ENCODE data around the gene PCK2.

Gene PCK2

DNA sequence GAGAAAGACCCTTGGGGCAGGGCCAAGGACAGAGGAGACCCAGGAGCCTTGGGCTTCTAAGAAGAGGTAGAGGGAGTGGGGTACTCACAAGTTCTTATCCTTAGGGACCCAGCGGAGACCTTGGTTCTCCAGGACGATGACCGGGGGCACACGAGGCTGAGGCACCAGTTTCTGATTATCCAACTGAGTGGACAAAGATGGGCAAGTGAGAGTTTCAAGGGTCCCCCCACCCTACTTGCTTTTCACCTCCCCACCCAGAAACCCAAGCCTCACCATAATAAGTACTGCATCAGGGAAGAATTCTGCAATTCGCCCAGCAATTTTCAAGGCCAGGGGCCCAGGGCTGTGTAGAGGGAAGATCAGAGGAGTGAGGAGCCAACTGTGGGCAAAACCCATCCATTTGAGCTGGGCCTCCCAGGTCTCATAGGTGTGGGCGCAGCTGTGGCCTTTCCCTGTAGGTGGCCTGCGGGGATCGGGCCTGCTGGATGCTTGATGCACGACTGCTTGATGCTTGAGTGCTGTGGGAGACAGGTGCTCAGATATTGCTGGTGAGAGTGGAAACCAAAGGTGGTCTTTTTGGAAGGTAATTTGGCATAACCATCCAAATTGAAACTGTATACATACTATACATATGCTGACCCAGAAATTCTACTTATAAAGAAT is 45.3 kb downstream of the PCK2 start:
- peak in 1 of 2 donors; percentile 30 for DNase-seq

DNA sequence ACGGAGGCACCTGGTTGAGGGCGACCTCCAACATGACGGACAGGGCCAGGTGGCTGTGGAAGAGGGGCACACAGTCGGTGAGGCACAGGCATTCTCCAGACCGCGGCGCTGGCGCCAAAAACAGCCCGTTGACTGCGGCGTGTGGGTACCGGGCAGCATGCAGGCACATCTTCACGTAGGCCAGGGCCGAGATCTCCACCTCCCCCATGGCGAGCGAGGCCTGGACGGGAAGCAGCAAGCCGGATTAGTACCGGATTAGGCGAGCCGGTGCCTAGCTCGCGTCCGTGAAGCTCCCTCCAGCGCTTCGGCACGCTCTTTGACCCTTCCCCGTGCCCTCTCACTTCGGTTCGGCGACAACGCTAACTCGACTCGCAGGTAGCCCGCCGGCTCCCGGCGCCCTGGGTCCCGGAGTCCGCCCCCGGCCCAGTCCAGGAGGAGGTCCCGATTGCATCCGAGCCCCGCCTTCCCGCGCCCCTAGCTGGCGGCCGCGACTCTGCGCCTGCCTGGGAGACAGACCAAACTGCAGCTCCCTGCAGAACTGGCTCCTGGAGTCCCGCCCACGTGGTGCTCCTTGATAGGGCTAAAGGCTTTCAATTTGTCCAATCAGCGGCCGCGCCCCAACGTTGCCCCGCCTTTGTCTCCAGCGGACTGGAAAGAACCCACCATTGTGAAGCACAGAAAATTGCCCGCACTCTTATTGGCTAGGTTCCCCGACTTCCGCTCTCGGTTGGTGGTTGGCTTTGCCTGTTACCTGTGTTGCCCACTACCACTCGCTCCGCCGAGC is 47.2 kb downstream of the PCK2 start, which contains the start of gene EMC9:
Gene EMC9, minus strand, starts transcription at position 495 of the 784 bp plus-strand sequence. Its CDS starts 287 bp downstream, at position 208.
- peak; percentile 99 to 100 for DNase-seq

DNA sequence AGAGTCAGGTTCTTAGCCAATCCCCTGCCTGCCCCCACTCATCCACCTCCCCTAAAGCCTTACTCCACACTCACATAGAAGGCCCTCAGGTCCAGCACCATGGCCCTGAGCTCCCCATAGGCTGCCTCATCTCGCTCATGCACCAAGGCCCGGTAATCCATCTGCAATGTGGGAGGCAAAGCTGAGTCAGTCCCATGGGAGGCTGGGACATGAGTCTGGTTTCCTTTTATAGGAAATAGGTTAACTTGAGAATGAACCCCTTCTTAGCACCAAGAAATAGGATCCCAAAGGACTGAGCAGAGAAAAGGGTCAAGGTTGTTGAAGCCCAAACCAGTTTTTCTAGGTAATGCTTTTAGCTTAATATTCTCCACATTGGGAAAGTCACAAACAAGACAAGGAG is 49.4 kb downstream of the PCK2 start:
- no peak for DNase-seq

DNA sequence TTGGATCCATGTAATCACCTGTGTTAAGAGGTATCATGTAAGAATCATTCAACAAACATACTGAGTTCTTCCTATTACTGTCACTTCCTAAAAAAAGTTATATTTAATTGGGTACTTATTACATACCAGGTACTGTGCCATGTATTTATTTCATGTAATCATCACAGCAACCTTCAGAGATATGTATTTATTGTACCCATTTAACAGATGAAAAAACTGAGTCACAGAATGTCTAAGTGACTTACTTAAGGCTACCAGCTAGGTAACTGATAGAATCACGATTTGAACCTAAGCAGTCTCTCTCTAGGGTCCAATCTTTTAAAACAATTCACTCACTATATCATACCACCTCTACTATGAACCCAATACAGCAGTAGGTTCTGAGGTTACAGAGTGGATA is 50.3 kb downstream of the PCK2 start:
- DNase-seq, result no peak

- no peak for DNase-seq
Observed at GRCh38 chr14:24145219-24145618, 51.1 kb downstream of the PCK2 start.

GRCh38 chr14:24145690-24146452 is 51.8 kb downstream of the PCK2 start:
- DNase-seq, result no peak

- peak; percentile 91 to 92 for DNase-seq
Observed at GRCh38 chr14:24146453-24146977, 52.4 kb downstream of the PCK2 start, which contains the start of gene PSME2. TSS of gene PSME2 (minus strand) at chr14:24146610. CDS start at chr14:24146581, 29 bp downstream.

GRCh38 chr14:24146978-24147760 is 53.1 kb downstream of the PCK2 start, which contains the start of gene RNF31:
TSS of gene RNF31 (plus strand) at chr14:24147498. CDS start at chr14:24147699, 201 bp downstream.
- peak; percentile 97 to 98 for DNase-seq

GRCh38 chr14:24147761-24148428 is 53.8 kb downstream of the PCK2 start:
- DNase-seq, result no peak

DNA sequence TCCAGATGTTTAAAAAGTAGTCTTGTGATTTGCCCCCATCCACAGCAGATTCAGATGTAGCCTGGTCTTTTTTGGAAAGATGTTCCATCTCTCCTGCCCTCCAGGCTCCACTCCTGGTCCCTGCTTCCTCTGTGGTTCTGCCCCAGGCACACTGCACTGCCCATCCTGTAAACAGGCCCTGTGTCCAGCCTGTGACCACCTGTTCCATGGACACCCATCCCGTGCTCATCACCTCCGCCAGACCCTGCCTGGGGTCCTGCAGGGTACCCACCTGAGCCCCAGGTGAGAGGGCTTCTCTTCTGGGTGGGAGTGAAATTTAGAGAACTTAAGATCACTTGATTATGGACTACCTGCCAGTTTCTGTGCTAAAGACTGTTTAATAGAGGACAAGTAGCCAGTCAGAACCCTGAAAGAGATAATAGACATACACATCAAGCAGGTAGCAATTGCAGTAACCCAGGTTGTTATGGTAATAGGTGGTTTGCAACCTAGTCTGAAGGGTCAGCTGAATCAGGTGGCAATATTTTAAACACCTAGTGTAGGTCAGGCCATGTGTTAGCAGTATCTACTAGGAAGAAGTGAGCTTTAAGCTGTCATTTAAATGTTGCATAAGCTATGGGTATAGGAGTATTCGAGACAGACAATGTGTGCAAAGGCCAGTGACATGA is 55.3 kb downstream of the PCK2 start:
- no peak for DNase-seq

DNA sequence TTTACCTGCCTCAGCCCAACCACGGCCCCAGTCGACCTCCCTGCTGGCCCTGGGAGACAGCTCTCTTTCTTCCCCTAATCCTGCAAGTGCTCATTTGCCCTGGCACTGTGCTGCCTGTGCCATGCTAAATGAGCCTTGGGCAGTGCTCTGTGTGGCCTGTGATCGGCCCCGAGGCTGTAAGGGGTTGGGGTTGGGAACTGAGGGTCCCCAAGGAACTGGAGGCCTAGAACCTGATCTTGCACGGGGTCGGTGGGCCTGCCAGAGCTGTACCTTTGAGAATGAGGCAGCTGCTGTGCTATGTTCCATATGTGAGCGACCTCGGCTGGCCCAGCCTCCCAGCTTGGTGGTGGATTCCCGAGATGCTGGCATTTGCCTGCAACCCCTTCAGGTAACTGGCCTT is 56.0 kb downstream of the PCK2 start:
- DNase-seq, result no peak

- no peak for DNase-seq
Observed at GRCh38 chr14:24150567-24150966, 56.5 kb downstream of the PCK2 start.

DNA sequence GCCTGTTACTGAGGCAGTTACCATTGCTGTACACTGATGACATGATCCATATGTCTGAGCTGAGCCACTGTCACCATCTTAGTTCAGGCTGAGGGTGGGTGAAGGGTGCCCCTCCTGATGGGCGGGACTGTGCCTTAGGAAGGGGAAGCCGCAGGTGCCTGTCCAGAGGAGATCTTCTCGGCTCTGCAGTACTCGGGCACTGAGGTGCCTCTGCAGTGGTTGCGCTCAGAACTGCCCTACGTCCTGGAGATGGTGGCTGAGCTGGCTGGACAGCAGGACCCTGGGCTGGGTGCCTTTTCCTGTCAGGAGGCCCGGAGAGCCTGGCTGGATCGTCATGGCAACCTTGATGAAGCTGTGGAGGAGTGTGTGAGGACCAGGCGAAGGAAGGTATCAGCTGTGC is 56.9 kb downstream of the PCK2 start:
- no peak for DNase-seq

GRCh38 chr14:24151404-24152080 is 57.4 kb downstream of the PCK2 start:
- no peak for DNase-seq
